IMR-90 (cell line): Measurements from ENCODE around the gene ARAP1. TPM values are rescaled to one million over a fixed set of nuclear protein-coding genes. Genes with fewer than 3 reads are reported as not detected.

ENCODE experiments used
- ATAC-seq: fragments of 200-7000 bp; cut with Tn5 transposase; 2 replicates; pipeline ENCODE4 v1.9.1; 2020; ENCODE audit warnings: low read depth, mild to moderate bottlenecking, moderate library complexity
- BruUV-seq: library from RNA; stranded (reverse); fragments of 400-500 nt; replicated peaks from 2 replicates; lab custom pipeline; 2021; lab: Mats Ljungman, UMichigan
- CTCF ChIA-PET: fragments of 300-600 bp; formaldehyde crosslinking; extraction: SDS; loops from one replicate; lab custom pipeline; 2021; ENCODE audit warnings: antibody characterized with exemption; lab: Yijun Ruan, JAX
- POLR2A ChIA-PET: fragments of 300-600 bp; sonication (Branson Sonifier 250); formaldehyde crosslinking; loops from one replicate; lab custom pipeline; 2022; ENCODE audit warnings: antibody characterized with exemption; ENCODE audit not compliant: unreplicated experiment; lab: Charles Lee
- DNase-seq: peaks from one replicate; pipeline ENCODE4 v3.0.0; 2013
- H2AFZ ChIP-seq: replicated peaks from 2 replicates; pipeline ENCODE3; 2013; ENCODE audit warnings: low read length, mild to moderate bottlenecking; ENCODE audit not compliant: poor library complexity
- H2AK5ac ChIP-seq: 2 replicates; pipeline ENCODE4 v1.6.1; 2013; ENCODE audit warnings: low read depth, low read length, inconsistent platforms
- H2AK9ac ChIP-seq: replicated peaks from 2 replicates; pipeline ENCODE3; 2013; ENCODE audit warnings: mild to moderate bottlenecking, low read depth, low read length, moderate library complexity; ENCODE audit not compliant: poor library complexity
- H2BK120ac ChIP-seq: 2 replicates; pipeline ENCODE4 v1.6.1; 2013; ENCODE audit warnings: low read depth, low read length, inconsistent platforms
- H2BK15ac ChIP-seq: 3 replicates; pipeline ENCODE4 v1.6.1; 2013; ENCODE audit warnings: low read depth, low read length, inconsistent platforms
- H2BK20ac ChIP-seq: 2 replicates; pipeline ENCODE4 v1.6.1; 2013; ENCODE audit warnings: low read depth, mild to moderate bottlenecking, inconsistent platforms, low read length, moderate library complexity
- H2BK5ac ChIP-seq: 2 replicates; pipeline ENCODE4 v1.6.1; 2013; ENCODE audit warnings: mild to moderate bottlenecking, low read depth, low read length, inconsistent platforms; ENCODE audit not compliant: poor library complexity, severe bottlenecking
- H3K14ac ChIP-seq: replicated peaks from 2 replicates; pipeline ENCODE4 v1.6.1; 2013; ENCODE audit warnings: low read depth, low read length, inconsistent platforms
- H3K18ac ChIP-seq: 2 replicates; pipeline ENCODE4 v1.6.1; 2013; ENCODE audit warnings: low read depth, low read length, control low read depth
- H3K23ac ChIP-seq: 2 replicates; pipeline ENCODE4 v1.6.1; 2013; ENCODE audit warnings: low read depth, low read length, inconsistent platforms
- H3K27ac ChIP-seq: 2 replicates; pipeline ENCODE4 v1.5.1; 2013; ENCODE audit warnings: mild to moderate bottlenecking, control low read depth, low read length; ENCODE audit not compliant: insufficient read depth
- H3K27me3 ChIP-seq: 2 replicates; pipeline ENCODE4 v1.6.1; 2013; ENCODE audit warnings: low read length; ENCODE audit not compliant: control insufficient read depth, insufficient read depth
- H3K36me3 ChIP-seq: 2 replicates; pipeline ENCODE4 v1.6.1; 2013; ENCODE audit warnings: low read length, mixed read lengths; ENCODE audit not compliant: control insufficient read depth, insufficient read depth
- H3K4ac ChIP-seq: 2 replicates; pipeline ENCODE4 v1.6.1; 2013; ENCODE audit warnings: low read depth, low read length, inconsistent platforms
- H3K4me1 ChIP-seq: 2 replicates; pipeline ENCODE4 v1.6.1; 2013; ENCODE audit warnings: low read length, mixed read lengths; ENCODE audit not compliant: control insufficient read depth, insufficient read depth
- H3K4me2 ChIP-seq: 2 replicates; pipeline ENCODE4 v1.6.1; 2013; ENCODE audit warnings: low read depth, mild to moderate bottlenecking, control low read depth, low read length, moderate library complexity
- H3K4me3 ChIP-seq: 2 replicates; pipeline ENCODE4 v1.5.1; 2013; ENCODE audit warnings: low read depth, mild to moderate bottlenecking, control low read depth, low read length, moderate library complexity; ENCODE audit not compliant: insufficient read depth
- H3K56ac ChIP-seq: 2 replicates; pipeline ENCODE4 v1.6.1; 2013; ENCODE audit warnings: low read length, inconsistent platforms; ENCODE audit not compliant: insufficient read depth; ENCODE audit errors: extremely low read depth
- H3K79me1 ChIP-seq, 2 experiments: 2 replicates each; pipeline ENCODE4 v1.6.1; 2013; ENCODE audit warnings: low read length in 2 of 2, inconsistent platforms in 1 of 2, low read depth in 1 of 2
- H3K9ac ChIP-seq: 2 replicates; pipeline ENCODE4 v1.6.1; 2013; ENCODE audit warnings: low read depth, low read length, control low read depth
- H3K9me1 ChIP-seq: 2 replicates; pipeline ENCODE4 v1.6.1; 2013; ENCODE audit warnings: low read length, inconsistent platforms; ENCODE audit not compliant: insufficient read depth
- H3K9me3 ChIP-seq: 2 replicates; pipeline ENCODE4 v1.6.1; 2013; ENCODE audit warnings: low read length; ENCODE audit not compliant: control insufficient read depth, insufficient read depth
- H4K20me1 ChIP-seq: 2 replicates; pipeline ENCODE4 v1.6.1; 2013; ENCODE audit warnings: low read length, inconsistent platforms; ENCODE audit not compliant: insufficient read depth
- H4K5ac ChIP-seq: 2 replicates; pipeline ENCODE4 v1.6.1; 2013; ENCODE audit warnings: mild to moderate bottlenecking, low read depth, low read length, control low read depth
- H4K8ac ChIP-seq, 2 experiments: 2 replicates each; pipeline ENCODE4 v1.6.1; 2013; ENCODE audit warnings: low read depth in 2 of 2, low read length in 2 of 2, control low read depth in 1 of 2, inconsistent platforms in 1 of 2
- H4K91ac ChIP-seq: 2 replicates; pipeline ENCODE4 v1.6.1; 2013; ENCODE audit warnings: low read depth, low read length, inconsistent platforms; ENCODE audit not compliant: insufficient read depth
- BHLHE40 ChIP-seq: fragments of 150-350 bp; IDR thresholded peaks from 2 replicates; pipeline ENCODE4 v1.6.1; 2016; ENCODE audit warnings: mild to moderate bottlenecking, low read depth, low read length
- CEBPB ChIP-seq: IDR thresholded peaks from 2 replicates; pipeline ENCODE4 v1.6.1; 2012; ENCODE audit warnings: low read depth, low read length, improper control_type of control experiment
- CHD1 ChIP-seq: IDR thresholded peaks from 2 replicates; pipeline ENCODE4 v1.6.1; 2012; ENCODE audit warnings: low read depth, low read length, improper control_type of control experiment
- CTCF ChIP-seq: conservative IDR thresholded peaks from 2 replicates; pipeline ENCODE4 v1.5.1; 2012; ENCODE audit warnings: mild to moderate bottlenecking, low read depth, low read length, improper control_type of control experiment
- ELK1 ChIP-seq: fragments of 150-350 bp; IDR thresholded peaks from 2 replicates; pipeline ENCODE4 v1.6.1; 2016; ENCODE audit warnings: low read depth, mild to moderate bottlenecking, low read length, moderate library complexity, borderline replicate concordance
- FOS ChIP-seq: fragments of 150-350 bp; IDR thresholded peaks from 2 replicates; pipeline ENCODE4 v1.6.1; 2016; ENCODE audit warnings: low read depth, low read length
- MAFK ChIP-seq: IDR thresholded peaks from 2 replicates; pipeline ENCODE4 v1.6.1; 2012; ENCODE audit warnings: low read depth, low read length, improper control_type of control experiment
- MAZ ChIP-seq: IDR thresholded peaks from 2 replicates; pipeline ENCODE4 v1.6.1; 2012; ENCODE audit warnings: low read depth, mild to moderate bottlenecking, low read length, improper control_type of control experiment, moderate library complexity, borderline replicate concordance
- MXI1 ChIP-seq: IDR thresholded peaks from 2 replicates; pipeline ENCODE4 v1.6.1; 2012; ENCODE audit warnings: low read depth, mild to moderate bottlenecking, low read length, moderate library complexity, borderline replicate concordance
- NFE2L2 ChIP-seq: fragments of 150-350 bp; IDR thresholded peaks from 2 replicates; pipeline ENCODE4 v1.6.1; 2016; ENCODE audit warnings: low read depth, mild to moderate bottlenecking, low read length
- POLR2A ChIP-seq: IDR thresholded peaks from 2 replicates; pipeline ENCODE4 v1.6.1; 2012; ENCODE audit warnings: mild to moderate bottlenecking, low read depth, low read length
- RAD21 ChIP-seq: IDR thresholded peaks from 2 replicates; pipeline ENCODE4 v1.6.1; 2012; ENCODE audit warnings: low read length, improper control_type of control experiment
- RCOR1 ChIP-seq: IDR thresholded peaks from 2 replicates; pipeline ENCODE4 v1.6.1; 2012; ENCODE audit warnings: mild to moderate bottlenecking, low read length, improper control_type of control experiment; ENCODE audit not compliant: insufficient replicate concordance
- RFX5 ChIP-seq: IDR thresholded peaks from 2 replicates; pipeline ENCODE4 v1.8.0; 2012; ENCODE audit warnings: low read depth, mild to moderate bottlenecking, low read length, moderate library complexity
- SMC3 ChIP-seq: fragments of 150-350 bp; IDR thresholded peaks from 2 replicates; pipeline ENCODE4 v1.6.1; 2016; ENCODE audit warnings: low read depth, mild to moderate bottlenecking, antibody characterized with exemption, low read length, moderate library complexity
- USF2 ChIP-seq: fragments of 150-350 bp; IDR thresholded peaks from 2 replicates; pipeline ENCODE4 v1.6.1; 2017; ENCODE audit warnings: mild to moderate bottlenecking, antibody characterized with exemption, low read length, low read depth
- WGBS, 2 experiments: methylation state at CpG; one replicate each; pipeline versions ENCODE4 v1.1.5 to v1.1.7; 2013; ENCODE audit warnings: missing lambda C conversion rate in 2 of 2; ENCODE audit not compliant: insufficient read length in 1 of 2; ENCODE audit errors: extremely low coverage in 2 of 2; 5-methylcytosine and 5-hydroxymethylcytosine counted together
- dilution Hi-C: fragments of 300-500 bp; cut with HindIII; formaldehyde crosslinking; loops from one replicate; pipeline ENCODE4 v1.14.3; 2018; ENCODE audit warnings: low sequenced_read_pairs; ENCODE audit not compliant: unreplicated experiment
- in situ Hi-C: fragments of 300-500 bp; cut with MboI; formaldehyde crosslinking; loops from 3 replicates; pipeline ENCODE4 v1.14.3; 2019; ENCODE audit warnings: low sequenced_read_pairs, inconsistent platforms, mixed read lengths
- intact Hi-C: fragments of 100-400 bp; cut with micrococcal nuclease; formaldehyde crosslinking; loops from 2 replicates; pipeline ENCODE4 v1.10.0; 2022
- polyA plus RNA-seq, 3 experiments: library from polyadenylated mRNA; depleted of rRNA; stranded (reverse); fragments of >200 nt; gene quantifications; 2 replicates each; pipeline ENCODE4 v1.2.3, GENCODE V29; 2012; ENCODE audit warnings: low replicate concordance in 1 of 3
- total RNA-seq: library from RNA; depleted of rRNA; stranded (reverse); fragments of >200 nt; gene quantifications from 2 replicates; pipeline ENCODE4 v1.2.3, GENCODE V29; 2012

Gene ARAP1
- total and polyA plus RNA-seq, 2 of the 4 experiments (the other 2 are of a cell fraction): 37.6 to 63.1 TPM

- CTCF ChIA-PET: interaction anchor here (0.8 to 2.3 kb wide), 5 partner anchors 18 to 109 kb away, joined by 3 to 15 read pairs (median 3); no protein-coding TSS in a partner anchor
- no peak overlapping the region for H3K4me3 ChIP-seq
Observed at GRCh38 chr11:72793076-72793424, 40.8 kb upstream of the ARAP1 start.

More at GRCh38 chr11:72793076-72793424, 40.8 kb upstream of the ARAP1 start:
- H3K23ac ChIP-seq: peak overlapping the region; percentile 81
- H2AK9ac ChIP-seq: peak overlapping the region; percentile 87
- WGBS, 2 experiments: 83% methylated on average over 2 of the region's 2 CpGs; no CpG with 5 or more reads in 1 of the 2 experiments
- in situ Hi-C loops (loop anchor here (5.0 kb wide), 1 partner anchor 71 kb away; no protein-coding TSS in a partner anchor), dilution Hi-C loops (no loop called here), intact Hi-C loops (loop anchor here (1.0 kb wide), 1 partner anchor 68 kb away; no protein-coding TSS in a partner anchor)
- no peaks in the 10 kb centered on the region for H3K9me3 ChIP-seq
- H2AFZ ChIP-seq: peak overlapping the region; percentile 95
- peak overlapping the region; percentile 87 for H2BK120ac ChIP-seq
- H3K9ac ChIP-seq: peak overlapping the region; percentile 43
- peak overlapping the region; percentile 79 for H2BK5ac ChIP-seq
- H3K4me2 ChIP-seq: peak overlapping the region; percentile 84
- peak overlapping the region; percentile 72 for H3K18ac ChIP-seq
- H3K9me1 ChIP-seq: peaks cover 17% of the 10 kb centered on the region
- H2BK20ac ChIP-seq: peak overlapping the region; percentile 42; the same call in 1 of the 2 replicates
- H3K14ac ChIP-seq: peak overlapping the region; percentile 96
- peak overlapping the region; percentile 73 for H4K91ac ChIP-seq
- H3K27me3 ChIP-seq: no peaks in the 10 kb centered on the region
- H3K4ac ChIP-seq: peak overlapping the region; percentile 88
- peak overlapping the region; percentile 43; the same call in 1 of the 2 replicates for H2AK5ac ChIP-seq
- POLR2A ChIA-PET: no interaction called here
- H3K36me3 ChIP-seq: no peaks in the 10 kb centered on the region
- peaks cover 15% of the 10 kb centered on the region for H3K4me1 ChIP-seq
- no peak for DNase-seq
- H3K79me1 ChIP-seq: peaks cover 0 to 12% of the 10 kb centered on the region in 2 experiments; a peak in 1 of 4 replicates
- peaks cover 6% of the 10 kb centered on the region; the same call in 1 of the 2 replicates for H4K20me1 ChIP-seq
- BruUV-seq: no TSS peak
- peak overlapping the region; percentile 84; the same call in 2 of the 3 replicates for H2BK15ac ChIP-seq
- no peak for TF ChIP-seq USF2
- no peak for TF ChIP-seq POLR2A
- no peak for TF ChIP-seq ELK1
- no peak for TF ChIP-seq NFE2L2
- no peak for TF ChIP-seq RCOR1
- no peak for TF ChIP-seq RFX5
- TF ChIP-seq FOS: no peak
- TF ChIP-seq CTCF: no peak
- no peak for TF ChIP-seq RAD21
- no peak for TF ChIP-seq MAZ
- no peak for TF ChIP-seq BHLHE40
- no peak for TF ChIP-seq CHD1
- TF ChIP-seq MXI1: no peak
- no peak for TF ChIP-seq SMC3
- TF ChIP-seq MAFK: no peak
- no peak for TF ChIP-seq CEBPB
- H3K27ac ChIP-seq: peak overlapping the region; percentile 31; the same call in 1 of the 2 replicates
- H3K56ac ChIP-seq: no peak overlapping the region
- peak overlapping the region; percentile 20 to 94 for H4K8ac ChIP-seq
- ATAC-seq: no peak
- H4K5ac ChIP-seq: peak overlapping the region; percentile 84
